Transverse colon (tissue), 4 donors: ENCODE data around the gene CHAT.

Experiments used
- CTCF ChIP-seq, 5 experiments: fragments of 200-600 bp in 3 of 5; fragments of 450-650 bp in 2 of 5; sonication (generic) in 3 of 5; IDR thresholded peaks; 1 replicate in 2 of 5; 2 replicates in 3 of 5; pipeline ENCODE4 v1.5.1; 2016 to 2017; ENCODE audit warnings: antibody characterized with exemption in 5 of 5, inconsistent platforms in 3 of 5, mild to moderate bottlenecking in 2 of 5, moderate library complexity in 1 of 5
- EP300 ChIP-seq: sonication (generic); formaldehyde crosslinking; IDR thresholded peaks from one replicate; pipeline ENCODE4 v1.6.1; 2017; ENCODE audit warnings: antibody characterized with exemption, low read depth
- POLR2A ChIP-seq: fragments of 450-650 bp; IDR thresholded peaks from one replicate; pipeline ENCODE4 v1.6.1; 2016; ENCODE audit warnings: antibody characterized with exemption, mild to moderate bottlenecking, moderate library complexity
- POLR2AphosphoS5 ChIP-seq, 3 donors: sonication (generic); formaldehyde crosslinking; IDR thresholded peaks; one replicate each; pipeline ENCODE4 v1.6.1; 2016; ENCODE audit warnings: antibody characterized with exemption in 3 of 3

- TF ChIP-seq CTCF (IDR thresholded peaks at IDR 0.05) (no peak), POLR2A (no peak), EP300 (no peak), POLR2AphosphoS5 (IDR thresholded peaks at IDR 0.05) (no peak)
These were observed 69.0 kb downstream of the CHAT start for GRCh38 chr10:49682879-49683278.
